GM18868 (cell line): ENCODE results near the gene FOXN3.
"Not testable (repeated sequence)": the region's sequence is repeated elsewhere in the genome, so short reads cannot be mapped to it uniquely, and the experiment has no call there.

Experiments
- ATAC-seq: cut with Tn5 transposase; IDR thresholded peaks from one replicate; pipeline ENCODE4 v1.9.1; 2021; ENCODE audit warnings: mild to moderate bottlenecking, moderate library complexity; ENCODE audit not compliant: unreplicated experiment

The FOXN3 gene

DNA sequence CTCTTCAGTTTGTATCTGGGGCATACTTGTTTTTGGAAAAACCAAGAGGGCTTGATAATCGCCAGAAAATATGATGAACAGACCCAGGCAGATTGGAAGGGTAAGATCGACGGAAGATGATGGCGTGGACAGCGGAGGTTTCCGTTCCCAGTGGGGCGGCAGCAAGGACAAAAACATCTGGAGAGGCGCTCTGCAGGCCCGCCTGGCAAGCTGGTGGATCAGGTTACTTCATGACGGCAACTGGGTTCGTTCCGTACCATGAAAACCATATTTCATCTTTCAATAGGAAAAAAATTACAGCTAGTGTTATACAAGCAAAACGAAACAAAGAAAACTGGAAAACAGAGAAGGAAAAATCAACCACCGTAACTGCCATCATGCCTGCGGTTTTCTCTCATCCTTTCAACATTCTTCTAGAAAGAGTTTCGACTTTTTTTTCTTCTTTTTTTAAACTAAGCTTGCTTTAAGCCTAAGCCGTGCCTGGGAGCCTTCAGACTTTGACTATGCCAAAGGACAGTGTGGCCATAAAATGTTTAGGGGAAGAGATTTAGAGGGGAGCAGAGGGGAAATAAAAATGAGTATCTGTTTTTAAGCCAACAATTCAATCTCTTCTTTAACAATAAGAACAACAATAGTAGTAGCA, 210.5 kb downstream of the FOXN3 start:
- ATAC-seq, result no peak

DNA sequence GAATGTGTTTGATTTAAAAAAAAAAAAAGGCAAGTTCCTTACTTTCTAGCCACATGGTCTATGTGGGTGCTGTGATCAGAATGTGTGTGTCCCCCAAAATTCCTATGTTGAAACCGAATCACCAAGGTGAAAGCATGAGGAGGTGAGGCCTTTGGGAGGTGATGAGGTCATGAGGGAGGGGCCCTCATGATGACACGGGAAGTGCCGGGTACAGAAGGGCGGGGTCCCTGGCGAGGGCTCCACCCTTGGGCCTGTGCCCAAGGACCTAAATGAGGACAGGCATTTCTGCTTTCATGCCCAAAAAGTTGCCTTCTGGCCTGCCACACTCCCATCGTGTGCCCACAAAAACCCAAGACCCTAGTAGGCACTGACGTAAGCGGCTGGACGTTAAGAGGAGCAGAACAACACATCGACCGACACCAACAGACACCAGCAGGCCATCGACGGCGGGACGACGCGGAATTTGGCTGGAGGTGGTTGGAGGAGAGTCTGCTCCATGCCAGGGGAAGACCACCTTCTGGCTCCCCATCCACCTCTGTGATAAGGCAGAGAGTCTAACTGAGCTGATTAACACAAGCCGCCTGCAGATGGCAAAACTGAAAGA, 211.8 kb downstream of the FOXN3 start:
- no peak for ATAC-seq

DNA sequence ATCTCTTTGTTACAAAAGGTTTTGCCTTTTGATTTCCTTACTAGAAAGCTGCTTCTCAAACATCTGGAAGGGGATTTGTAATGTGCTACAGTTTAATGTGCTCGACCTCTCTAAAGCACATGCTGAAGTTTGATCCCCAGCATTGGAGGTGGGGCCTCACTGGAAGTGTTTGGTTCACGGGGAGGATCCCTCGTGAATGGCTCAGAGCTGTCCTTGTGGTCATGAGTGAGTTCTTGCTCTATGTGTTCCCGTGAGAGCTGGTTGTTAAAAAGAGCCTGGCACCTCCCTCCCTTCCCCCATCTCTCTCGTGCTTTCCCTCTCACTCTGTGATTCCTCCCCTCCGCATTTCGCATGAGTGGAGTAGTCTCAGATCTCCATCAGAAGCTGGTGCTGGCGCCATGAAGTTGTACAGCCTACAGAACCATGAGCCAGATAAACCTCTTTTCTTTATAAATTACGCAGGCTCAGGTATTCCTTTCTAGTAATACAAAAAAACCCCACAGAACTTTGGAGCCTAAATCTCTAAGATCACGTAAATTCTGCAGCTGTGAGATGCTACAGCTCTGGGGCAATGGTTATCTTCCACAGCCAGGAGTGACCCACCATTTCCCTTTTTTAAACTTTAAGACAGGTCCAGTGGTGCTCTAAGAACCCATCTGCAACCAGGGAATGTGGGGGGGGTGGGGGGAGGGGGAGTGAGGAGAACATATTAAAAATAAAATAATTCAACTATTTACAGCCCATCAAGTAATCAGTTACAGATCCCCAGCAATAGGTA, 214.4 kb downstream of the FOXN3 start:
- no peak for ATAC-seq

GRCh38 chr14:89201645-89202044, 215.4 kb downstream of the FOXN3 start:
- peak; percentile 81 for ATAC-seq

DNA sequence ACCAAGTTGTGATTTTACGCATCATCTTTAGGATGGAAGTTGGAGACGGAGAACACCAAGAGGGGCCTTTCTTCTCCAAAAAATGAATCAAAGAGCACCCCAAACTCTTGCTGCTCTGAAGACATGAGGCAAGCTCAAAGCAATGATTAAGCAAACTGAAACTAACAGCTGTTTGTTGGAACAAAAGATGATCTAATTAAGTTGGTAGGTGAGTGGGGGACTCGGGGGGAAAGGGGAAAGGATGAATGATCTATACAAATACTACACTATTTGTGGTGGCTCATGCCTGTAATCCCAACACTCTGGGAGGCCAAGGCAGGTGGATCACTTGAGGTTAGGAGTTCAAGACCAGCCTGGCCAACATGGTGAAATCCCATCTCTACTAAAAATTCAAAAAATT, 217.7 kb downstream of the FOXN3 start:
- ATAC-seq, result not testable (repeated sequence)

DNA sequence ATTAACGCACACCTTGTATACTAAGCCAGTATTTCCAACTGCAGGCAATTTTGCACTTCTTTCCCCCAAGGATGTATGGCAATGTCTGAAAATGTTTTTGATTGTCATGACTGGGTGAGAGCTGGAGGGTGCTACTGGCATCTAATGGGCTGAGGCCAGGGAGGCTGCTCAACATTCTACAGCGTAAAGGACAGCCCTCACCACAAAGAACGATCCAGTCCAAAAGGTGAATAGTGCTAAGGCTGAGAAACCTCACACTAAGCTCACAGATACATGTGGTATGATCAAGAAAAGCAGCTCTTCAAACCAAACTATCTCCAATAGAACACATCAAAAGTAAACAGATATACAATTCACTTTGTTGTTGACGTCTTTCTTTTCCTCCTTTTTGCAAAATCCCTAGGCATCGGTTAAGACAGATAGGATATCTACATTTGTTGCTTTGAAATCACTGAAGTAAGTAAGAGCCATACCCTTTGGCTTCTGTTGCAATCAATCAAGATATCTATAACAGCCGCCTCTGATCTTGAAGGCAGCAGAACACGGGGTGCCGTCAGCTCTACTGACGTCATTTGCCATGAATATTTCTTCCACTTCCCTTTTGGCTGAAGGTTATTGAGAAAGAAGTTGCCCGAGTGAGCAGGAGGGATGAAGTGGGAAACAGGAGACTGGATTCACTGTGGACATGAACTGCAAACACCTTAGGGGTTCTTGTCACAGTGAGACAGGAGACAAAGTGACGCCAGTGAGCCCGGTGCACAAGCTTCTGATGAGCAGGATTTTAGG, 218.3 kb downstream of the FOXN3 start:
- no peak for ATAC-seq

- ATAC-seq, result no peak
These were observed 219.4 kb downstream of the FOXN3 start for GRCh38 chr14:89197623-89198022.

DNA sequence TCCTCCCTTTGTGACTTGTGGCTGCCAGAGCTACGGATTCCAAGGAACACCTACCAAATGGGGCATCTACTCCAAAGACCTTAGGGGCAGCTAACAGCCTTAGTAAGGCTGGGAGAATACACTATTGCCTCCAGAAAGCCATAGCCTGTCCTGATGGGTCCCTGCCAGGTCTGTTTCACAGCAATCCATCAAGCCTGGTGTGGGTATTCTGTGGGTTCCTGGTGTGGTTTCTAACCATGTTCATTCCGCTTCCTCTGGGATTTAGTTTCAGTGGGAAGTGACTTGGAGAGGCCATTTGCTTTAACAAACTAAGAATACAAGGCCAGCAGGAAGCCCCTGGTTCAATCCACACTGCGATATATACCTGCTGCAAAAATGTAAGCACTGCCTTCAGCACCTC, 220.5 kb downstream of the FOXN3 start:
- no peak for ATAC-seq

DNA sequence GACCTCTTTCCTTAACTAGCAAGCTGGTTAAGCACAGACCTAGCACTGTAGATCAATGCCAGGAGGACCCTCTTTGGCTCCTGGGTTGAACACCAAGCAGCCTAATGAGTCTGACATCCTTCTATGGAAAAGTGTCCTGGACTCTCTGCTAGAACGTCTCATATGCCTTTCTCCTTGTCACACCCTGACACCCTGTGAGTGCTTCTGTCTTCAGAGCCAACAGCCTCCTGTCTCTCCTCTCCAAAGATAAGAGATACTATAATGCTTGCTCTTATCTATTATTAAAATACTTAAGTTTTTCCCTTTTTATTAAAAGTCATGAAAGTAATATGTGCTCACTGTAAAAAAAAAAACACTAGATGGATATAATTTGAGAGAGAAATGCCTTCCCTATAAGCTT, 222.7 kb downstream of the FOXN3 start:
- ATAC-seq, result no peak

DNA sequence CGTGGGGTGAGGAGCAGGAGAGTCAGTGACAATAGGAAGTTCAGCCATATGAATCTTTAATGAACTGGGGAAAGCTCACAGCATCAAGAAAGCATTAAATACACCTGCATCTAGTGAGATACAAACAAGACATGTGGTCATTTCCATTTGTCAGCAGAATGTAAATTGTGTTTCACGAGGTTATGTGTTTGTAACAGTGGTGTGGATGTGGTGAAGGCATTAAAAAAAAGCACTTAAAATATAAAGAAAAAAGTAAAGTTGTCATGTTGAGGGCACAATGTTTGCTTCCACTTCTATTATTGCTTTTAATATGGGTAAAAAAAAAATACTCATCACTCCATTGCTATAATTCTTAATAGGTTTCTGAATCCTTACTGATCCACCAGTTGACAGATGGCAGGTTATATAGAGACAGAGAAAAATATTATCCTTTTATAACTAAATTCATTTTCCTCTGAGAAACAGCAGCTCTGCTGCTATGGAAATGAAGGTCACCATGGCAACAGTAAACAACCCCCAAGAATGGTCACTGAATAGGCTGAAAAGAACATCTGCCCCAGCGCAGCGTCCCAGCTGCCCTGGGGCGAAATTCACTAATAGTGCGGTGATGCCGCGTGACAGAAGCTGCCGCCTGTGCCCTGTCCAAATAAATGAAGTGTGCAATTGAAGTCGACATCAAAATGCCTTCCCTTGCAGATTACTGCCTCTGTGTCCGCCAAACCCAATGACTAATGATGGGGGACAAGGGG, 226.1 kb downstream of the FOXN3 start:
- ATAC-seq, result no peak

- ATAC-seq, result no peak
These were observed 228.5 kb downstream of the FOXN3 start for GRCh38 chr14:89188492-89188891.

- no peak for ATAC-seq
These were observed 229.5 kb downstream of the FOXN3 start for GRCh38 chr14:89187501-89187900.

DNA sequence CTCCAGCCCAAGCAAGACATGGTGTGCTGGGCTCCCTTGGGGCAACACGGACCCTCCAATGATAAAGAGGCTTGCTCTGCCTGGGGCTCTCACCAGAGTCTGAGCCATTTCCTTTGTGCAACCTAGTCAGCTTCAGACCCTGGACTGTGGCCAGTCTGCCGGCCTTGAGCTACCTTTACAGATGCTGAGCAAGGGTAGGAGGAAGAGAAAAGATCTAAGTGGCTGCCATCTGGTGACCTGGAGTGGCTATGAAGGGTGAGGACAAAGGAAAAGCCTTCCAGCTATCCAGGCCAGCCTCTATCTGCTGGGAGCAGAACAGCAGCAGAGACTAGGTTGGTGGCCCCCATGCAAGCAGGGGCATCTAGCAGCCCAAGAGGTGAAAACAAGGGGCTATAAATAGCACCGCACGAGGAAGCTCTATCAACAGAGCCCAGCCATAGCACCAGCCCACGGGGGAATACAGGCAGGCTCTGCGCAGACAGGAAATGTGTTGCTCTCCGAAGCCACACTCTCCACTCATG, 230.1 kb downstream of the FOXN3 start:
- ATAC-seq, result peak; percentile 72

GRCh38 chr14:89185919-89186855, 230.8 kb downstream of the FOXN3 start:
- ATAC-seq, result no peak

DNA sequence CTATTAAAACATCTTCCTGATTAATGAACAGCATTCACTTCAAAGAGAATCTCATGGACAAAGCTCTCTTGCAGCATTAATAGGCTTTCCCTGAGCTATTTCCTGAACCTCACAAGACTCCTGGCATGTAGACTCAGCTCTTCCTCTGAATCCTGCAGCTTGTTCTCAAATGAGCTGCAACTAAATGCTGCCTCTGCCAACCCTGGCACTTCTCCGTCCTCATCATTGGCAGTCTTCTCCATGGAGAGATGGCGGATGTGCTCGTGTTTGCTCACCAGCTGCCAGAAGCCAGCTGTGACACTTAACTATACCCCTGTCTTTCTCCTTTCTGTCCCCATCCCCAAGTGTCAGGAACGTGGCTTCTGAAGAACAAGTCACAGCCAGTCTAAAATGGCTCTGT, 232.1 kb downstream of the FOXN3 start:
- no peak for ATAC-seq

DNA sequence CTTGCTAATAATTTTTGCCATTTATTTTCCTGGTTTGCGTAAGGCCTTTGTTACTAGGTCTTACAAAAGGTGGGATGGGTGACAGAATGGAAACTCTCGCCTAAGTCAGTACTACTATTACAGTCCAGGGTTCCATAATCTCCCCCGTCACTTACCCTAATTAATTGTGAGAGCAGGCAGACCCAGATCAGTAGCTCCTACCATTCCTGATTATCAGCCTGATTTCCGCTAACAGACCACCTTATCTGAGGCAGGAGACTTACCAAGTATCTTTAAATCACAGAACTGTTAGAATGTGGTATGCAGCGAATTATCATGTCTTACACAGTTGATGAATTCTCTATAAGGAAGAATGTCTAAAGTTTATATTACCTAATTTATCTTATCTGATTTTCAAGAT, 234.7 kb downstream of the FOXN3 start:
- ATAC-seq, result no peak

DNA sequence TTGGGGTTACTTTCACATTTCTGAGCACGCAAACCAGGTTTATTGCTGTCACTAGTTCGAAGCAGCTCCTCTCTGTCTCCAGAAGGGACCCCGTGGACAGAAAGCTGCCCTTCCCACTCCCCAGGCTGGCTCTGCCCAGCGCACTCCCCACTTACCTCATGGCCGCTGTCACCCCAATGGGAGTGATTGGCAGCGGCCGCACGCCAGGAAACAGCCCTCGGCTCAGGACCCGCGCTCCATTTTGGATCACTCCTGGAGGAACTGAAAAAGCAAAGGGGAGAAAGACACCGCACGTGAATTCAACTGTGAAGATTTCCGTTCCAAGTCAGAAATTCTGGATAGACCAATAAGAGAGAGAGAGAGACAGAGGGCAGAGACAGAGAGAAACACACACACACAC, 236.5 kb downstream of the FOXN3 start:
- ATAC-seq, result no peak

- no peak for ATAC-seq
These were observed 237.1 kb downstream of the FOXN3 start for GRCh38 chr14:89179891-89180404.
